Stromal cell of bone marrow (primary cell): ENCODE data around the gene TRDMT1.

Experiments used
- DNase-seq: peaks from one replicate; pipeline ENCODE4 v3.0.0-alpha.2; 2012; ENCODE audit warnings: low read depth

The TRDMT1 gene

DNA sequence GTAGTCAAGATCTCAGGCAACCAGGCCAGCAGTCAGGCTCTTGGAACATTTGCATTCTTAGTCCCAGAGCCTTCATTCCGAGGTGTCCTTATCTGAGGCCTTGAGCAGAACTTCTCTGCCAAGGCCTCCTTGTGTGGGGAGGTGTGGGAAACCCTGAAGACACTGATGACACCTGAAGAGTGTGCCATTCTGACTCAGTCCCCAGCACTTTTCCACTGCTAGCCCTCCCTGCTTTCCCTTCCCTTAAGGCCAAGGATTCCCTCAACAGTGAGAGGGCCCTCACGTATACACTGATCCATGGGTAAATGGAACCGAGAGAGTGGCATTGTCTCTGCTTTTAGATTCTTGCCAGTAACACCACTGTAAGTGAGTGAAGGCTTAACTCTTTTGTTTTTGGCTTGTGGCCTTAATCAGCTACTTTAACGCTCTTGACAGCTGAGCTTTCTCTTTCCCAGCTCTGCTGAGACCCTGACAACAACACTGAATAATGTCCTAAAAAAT, 30.3 kb downstream of the TRDMT1 start:
- no peak for DNase-seq

DNA sequence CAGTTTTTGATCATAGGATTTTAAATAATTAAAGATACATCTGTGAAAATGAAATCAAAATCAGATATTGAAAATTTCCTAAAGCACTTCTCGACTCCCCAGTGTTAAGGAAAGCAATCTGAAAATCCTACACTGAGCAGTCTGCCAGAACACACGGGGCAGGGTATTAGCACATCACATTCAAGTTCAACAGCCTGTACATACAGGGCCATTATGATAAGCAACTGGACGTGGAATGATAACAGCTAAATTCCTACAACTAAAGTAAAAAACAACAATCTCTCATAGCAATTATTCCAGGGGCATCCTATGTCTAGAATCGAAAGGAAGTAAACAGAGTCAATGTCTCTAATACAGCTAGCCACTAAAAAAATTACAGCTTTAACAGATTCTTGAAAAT, 31.7 kb downstream of the TRDMT1 start:
- no peak for DNase-seq

DNA sequence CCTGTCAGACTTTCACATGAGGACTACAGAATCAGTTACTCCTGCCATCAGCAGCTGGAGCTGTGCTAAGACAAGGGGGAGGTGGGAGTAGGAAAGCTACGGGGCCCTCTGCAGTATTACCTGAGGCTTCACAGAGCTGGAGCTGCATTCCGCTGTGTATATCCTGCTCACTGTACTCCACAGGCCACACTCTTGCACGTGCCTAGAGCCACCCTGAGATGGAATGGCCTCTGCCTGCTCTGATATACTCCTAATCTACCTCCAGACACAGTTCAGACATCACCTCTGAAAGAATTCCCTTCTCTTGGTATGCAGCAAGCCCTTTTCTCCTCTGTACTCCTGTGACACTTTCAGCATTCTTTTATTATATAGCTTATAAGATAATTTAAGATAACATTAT, 34.8 kb downstream of the TRDMT1 start:
- DNase-seq = no peak

DNA sequence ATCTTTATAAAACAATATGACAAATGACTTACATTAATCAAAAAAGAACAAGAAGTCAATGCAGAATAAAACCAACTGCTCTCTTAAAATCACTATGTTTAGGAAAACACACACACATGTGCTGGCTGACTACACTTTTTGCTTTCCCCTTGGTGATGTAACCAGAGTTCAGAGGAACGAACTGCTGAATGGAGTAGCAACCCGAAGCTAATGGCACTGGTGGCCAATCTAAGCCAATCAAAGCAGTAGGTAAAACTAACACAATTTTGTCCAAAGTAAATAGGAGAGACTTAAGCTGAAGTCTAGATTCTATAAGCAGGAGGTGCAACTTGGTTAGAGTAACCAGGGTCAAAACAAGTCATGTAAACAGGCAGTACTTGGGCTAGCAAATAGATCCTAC, 38.6 kb downstream of the TRDMT1 start:
- DNase-seq = no peak

DNA sequence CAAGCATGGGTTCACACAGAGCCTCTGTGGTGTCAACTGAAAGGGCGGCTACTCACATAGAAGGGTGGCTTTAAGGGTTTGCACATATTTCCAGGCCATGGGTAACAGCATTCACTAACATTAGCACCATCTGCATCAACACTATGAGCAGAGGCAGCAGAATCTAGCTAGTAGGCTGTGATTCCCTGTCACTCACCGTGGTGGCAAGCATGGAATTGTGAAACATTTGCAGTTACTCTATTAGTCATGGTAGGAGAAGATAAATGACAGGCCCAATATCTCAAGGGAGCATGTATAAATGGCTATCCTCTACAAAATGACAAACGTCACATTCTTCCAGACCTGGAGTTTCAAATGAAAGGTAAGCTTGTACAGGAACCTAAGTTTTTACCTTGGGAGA, 39.7 kb downstream of the TRDMT1 start:
- DNase-seq = no peak

DNA sequence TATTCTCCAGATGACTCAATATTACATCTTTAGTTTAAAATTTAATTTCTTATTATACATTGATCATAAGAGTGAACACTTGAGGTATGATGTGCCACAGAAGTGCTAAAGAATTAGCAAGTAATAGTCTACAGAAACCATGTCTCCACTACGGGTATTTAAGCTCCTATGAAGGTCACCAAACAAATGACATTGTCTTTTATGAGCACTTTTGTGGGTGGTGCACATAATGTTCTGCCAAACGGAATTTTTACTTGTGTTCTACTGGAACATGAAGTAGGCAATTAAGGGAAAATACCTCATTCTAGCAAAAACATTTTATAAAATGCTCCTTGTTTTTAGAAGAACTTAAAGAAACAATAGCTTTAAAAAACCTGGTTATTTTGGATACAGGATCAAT, 44.4 kb downstream of the TRDMT1 start:
- DNase-seq = no peak

DNA sequence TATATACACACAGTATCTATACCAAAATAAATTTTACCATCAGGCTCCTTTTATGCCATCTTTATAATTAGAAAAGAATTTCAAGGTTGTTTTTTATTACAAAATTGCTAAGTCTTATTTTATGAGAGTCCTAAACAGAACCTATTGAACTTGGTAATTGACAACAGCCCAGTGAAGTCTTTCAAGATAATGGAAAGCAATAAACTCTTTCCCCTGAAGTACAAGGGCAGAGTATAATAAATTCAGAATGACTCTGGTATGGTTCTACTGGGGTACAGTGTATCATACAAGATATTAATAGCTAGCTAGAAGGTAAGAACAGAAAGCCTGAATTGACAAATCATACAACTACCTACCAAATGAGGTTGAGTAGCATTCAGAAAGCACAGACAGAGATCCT, 45.6 kb downstream of the TRDMT1 start:
- no peak for DNase-seq

DNA sequence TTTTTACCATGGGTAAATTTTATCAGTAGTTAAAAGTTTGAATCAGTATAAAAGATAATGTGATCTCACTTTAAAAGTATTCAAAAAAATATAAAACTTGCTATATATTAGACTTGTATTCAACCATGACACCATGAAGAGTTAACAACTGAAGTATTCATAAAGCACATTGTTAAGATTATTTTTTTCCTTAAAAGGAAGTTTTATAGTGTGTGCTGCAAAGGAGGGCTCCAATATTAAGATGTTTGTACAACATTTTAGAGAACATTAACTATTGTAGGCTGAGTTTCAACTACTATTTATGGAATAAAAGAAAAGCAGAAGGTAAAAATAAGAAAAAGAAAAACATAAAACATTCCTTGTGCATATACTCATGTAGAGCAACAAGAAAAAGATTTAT, 47.4 kb downstream of the TRDMT1 start:
- no peak for DNase-seq

DNA sequence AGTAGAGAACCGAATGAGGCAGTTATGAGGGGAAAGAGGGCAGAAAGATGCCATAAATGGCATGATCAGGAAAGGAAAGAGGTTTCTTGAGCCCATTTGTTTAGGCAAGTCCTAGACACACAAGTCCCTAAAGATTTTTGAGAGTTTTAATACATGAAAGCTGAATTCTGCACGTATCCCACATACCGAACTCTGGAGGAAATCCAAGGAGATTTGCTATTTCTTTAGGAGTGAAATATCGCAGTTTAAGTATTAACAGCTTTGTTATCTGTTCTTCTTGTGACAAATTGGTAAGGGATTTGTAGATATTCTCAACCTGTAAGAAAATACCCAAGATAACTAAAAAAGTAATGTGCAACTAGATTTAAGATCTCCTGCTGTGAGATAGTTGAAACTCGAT, 48.2 kb downstream of the TRDMT1 start:
- DNase-seq = no peak

DNA sequence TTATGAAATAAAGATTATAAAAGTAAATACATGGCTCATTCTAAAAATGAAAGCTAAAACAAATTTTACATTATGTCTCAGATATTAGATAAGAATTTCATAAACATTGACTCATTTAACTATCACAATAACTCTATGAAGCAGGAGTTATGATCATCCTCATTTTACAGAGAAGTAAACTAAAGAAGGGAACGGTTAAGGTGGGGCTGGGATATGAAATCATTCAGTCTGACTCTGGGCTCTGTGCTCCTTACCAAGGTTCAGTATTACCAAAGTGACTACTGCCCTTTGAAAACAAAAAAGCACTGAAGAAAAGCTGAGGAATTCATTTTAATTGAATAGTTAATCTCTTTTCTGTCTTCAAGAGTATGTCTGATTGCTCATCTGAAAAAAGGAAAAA, 49.8 kb downstream of the TRDMT1 start:
- no peak for DNase-seq

DNA sequence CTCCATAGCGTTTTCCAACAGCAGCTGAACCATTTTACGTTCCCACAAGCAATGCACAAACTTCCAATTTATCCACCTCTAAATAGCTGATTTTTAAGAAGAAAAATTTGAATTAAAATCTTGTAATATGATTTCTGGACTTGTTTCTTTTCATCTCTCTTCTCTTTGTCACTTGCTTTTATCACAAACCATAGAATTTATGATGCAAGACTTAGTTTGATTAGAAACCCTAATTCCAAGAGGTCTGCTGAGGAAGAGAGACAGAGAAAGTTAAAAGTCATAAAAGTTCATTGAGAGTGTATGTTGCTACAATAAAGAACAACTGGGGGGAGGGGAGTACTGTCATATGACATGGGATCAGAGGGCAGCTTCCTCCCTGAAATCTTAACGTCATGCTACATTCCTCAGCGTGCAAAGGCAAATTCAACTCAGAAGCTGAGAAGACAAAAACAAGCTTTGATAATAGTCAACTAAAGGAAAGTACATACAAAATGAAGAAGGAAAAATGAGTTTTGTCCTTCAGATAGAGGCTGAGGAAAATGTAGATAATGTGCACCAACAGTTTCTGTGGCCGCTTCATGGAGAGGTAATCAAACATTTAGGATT, 53.5 kb downstream of the TRDMT1 start:
- DNase-seq = no peak

DNA sequence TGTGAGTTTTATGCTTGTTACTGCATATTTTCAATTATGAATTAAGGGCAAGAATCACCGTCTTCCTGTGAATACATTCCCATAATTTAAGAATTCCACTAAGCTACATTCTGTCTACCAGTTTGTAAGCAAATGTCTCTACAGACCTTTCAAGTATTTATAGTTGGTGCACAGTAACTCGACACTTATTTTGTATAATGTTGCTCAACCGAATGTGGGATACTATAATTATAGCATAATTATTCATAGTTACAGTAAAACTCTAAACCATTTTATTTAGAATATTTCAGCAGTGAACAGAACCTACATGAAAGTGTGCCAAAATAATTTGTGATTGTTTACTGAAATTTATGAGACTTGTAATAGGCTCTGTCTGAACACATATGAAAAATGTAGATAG, 54.6 kb downstream of the TRDMT1 start:
- no peak for DNase-seq

DNA sequence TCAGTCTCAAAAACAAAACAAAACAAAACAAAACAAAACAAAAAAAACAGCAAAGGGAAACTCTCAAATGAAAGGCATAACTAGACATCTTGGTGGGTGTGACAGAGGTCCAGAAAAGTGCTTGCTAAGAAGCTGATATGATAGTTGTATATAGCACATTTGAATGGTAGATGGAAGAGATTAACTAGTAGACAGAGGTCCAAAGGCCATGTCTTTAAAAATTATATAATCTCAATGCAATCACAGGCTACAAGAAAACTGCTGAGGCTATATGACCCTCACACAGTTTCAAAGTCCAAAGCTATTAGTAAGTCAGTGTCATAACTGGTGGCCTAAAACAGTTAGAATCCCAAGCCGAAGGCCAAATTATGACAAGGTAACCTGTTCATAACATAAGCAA, 56.2 kb downstream of the TRDMT1 start:
- DNase-seq = no peak

DNA sequence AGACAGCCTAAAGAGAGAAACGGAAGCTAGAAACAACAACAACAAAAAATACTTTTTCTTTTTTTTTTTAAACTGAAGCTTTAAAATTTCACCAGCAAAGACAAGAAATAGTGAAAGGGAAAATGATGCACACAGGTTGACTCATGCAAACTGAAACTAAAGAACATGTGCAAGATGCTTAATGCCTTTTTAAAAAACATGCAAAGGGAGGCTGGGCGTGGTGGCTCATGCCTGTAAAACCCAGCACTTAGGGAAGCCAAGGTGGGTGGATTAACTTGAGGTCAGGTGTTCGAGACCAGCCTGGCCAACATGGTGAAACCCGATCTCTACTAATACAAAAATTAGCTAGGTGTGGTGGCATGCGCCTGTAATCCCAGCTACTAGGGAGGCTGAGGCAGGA, 56.7 kb downstream of the TRDMT1 start:
- DNase-seq = no peak

DNA sequence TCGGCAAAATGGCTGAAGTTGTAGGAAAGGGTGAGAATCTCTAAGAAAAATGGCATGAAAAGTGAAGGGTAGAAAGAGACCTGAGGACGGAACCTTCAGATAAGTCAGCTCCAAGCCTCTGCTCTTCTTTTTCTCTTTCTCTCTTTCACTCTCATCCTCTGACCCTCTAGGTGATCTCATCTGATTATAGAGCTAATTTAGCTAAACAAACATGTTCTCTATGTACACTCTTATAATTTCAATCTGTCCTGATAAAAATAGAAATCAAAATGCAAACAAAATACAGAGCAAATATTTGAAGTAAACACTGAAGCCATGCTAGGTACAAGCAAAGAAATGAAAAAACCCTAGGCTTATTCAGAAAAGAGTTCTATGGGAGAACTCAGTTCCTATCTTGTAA, 57.4 kb downstream of the TRDMT1 start:
- DNase-seq = no peak

DNA sequence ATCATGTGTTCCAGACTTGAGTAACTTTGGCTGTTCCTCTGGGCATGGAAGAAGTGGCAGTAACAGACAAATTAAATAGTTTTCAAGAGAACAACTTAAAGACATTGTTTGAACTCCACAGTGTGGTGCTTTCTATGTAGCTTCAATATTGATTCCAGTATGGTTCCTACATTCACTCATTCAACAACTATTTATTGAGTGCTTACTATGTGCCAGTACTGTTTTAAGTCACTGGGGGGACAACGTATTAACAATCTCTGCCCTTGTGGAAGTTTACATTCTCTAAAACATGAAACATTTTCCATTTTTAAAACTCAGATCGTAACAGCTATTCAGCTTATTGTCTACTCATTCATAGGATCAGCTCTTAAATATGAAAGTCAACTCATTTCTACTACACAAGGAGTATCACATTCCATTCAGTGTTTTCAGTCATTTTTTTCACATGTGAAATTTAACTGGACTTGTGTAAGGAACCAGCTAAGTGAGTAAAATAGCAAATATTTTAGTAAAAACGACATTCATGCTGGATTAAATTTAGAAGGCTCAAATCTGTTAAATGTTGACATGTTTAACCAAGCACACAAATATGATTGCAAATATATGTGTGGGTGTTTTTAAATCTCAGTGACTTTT, 58.3 kb downstream of the TRDMT1 start:
- no peak for DNase-seq

DNA sequence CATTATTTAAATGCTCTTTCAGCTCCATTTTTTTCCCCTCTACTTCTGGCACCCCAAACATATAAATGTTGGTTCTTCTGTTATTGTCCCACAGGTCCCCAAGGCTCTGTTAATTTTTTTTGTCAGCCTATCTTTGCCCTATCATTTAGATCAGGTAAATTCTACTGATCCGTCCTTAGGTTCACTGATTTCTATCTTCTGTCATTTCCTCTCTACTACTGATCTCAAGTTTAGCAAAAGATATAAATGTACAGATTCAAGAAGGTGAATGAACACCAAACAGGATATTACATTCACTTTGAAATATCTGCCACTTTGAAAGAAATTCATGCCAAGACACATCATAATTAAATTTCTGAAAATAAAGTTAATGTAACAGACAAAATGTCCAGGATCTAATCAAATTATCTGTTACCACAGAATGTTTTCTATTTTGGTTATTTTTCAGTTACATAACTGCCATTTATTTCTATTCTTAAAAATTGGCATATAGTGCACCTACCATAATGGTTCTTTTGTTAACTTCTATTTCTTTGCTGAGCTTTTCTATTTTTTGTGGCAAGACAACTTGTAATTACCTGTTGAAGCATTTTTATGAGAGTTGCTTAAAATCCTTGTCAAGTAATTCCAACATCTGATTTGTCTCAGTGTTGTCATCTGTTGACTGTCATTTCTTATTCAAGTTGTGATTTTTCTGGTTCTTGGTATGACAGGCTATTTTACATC, 59.8 kb downstream of the TRDMT1 start:
- no peak for DNase-seq

DNA sequence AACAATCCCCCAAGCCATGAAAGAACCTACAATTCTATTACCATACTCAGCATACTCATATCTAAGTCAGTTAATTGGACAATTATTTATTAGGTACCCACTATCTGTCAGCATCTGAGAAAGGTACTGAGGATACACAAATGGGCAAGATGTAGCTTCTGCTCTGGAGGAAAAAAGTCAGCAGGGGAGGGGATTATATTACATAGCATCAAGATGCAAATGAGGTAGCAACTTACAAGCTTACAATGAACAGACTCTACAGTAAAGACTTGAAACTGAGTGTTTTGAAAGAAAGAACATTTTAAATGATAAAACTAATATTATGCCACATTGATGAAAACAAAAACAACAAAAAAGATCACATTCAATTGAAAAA, 61.1 kb downstream of the TRDMT1 start:
- DNase-seq = no peak

DNA sequence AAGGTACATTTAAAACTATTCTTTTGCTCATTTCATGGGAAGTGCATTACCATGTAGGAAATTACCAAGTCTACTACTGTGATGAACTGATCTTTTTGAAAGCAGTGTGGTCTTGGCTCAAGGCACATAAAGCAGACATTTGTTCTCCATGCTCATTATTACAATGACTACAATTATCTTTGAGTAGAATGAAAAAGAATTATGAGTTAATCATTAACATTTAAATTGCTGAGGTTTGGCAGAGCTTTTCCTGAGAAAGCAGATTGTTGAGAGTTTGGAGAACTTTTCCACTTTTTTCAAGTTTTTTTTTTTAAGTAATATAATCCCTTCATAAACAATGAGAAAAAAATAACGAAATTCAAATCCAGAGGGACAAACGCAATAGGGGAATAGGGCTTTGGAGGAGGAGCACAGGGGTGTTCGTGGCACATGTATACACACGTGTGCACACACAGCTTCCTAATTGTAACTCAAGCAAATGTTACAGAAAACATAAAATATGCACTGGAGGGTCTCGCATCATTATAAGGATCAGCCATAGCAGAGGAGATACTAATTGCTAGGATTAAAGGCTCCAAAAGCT, 62.9 kb downstream of the TRDMT1 start:
- no peak for DNase-seq

DNA sequence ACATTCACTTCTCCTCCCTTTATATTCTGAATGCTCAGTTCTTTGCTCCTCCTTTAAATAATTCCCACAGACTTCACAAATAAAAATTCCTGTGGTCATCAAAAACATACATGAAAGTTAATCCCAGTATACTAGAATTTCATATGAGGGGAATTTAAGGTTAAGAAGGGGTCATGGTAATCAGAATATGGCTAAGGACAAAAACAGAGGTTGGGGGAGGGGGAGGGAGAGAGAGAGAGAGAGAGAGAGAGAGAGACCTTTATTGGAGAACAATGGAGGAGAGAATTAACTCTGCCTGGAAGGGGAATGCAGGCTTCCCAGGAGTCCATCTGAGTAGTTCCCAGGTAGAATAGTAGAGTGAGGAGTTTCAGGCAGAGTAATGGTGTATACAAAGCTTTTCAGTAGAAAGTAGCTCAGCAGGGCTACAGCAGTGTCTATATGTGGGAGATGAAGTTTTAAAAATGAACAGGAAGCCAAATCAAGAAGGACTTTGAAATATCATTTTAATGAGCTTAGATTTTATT, 66.7 kb downstream of the TRDMT1 start:
- DNase-seq = no peak

DNA sequence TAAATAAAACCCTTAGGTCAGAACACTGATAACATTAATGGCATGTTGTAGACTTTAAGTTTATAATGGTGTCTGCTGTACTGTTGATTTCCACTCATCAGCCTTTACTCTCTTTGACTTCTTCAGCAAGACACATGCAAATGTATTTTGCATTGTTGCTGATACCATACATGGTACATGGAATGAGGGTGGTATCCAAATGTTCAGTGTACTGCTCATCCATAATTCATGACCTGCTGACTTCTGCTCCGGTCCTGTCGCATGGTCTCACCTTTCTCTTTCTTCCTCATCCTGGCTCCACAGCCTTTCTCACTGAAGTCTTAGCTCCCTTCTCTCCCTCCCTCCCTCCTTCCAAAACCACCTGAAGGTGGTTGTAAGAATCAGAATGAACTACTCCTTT, 67.2 kb downstream of the TRDMT1 start:
- DNase-seq = no peak

DNA sequence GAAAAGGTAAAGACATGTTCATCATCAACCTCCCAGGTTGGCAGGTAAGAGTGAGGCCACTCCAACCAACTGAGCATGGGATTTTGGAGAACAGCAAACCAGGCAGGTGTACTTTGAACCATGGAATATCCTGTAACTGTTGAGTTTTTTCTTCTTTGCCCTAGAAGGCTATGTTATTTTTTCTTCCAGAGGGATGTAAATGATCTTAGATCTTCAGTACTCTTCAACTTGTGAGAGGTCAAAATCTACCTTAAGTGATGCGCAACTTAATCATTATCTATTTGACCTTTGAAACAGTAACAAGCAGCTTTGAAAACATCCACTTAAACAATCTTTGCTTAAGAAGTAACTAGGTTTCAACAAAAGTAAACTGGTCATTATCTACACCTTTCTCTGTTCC, 71.7 kb downstream of the TRDMT1 start, which contains the start of gene CUBN:
CUBN (minus strand) TSS at position 71 of the 400 bp plus-strand sequence; CDS start at position 25, 46 bp downstream.
- no peak for DNase-seq

DNA sequence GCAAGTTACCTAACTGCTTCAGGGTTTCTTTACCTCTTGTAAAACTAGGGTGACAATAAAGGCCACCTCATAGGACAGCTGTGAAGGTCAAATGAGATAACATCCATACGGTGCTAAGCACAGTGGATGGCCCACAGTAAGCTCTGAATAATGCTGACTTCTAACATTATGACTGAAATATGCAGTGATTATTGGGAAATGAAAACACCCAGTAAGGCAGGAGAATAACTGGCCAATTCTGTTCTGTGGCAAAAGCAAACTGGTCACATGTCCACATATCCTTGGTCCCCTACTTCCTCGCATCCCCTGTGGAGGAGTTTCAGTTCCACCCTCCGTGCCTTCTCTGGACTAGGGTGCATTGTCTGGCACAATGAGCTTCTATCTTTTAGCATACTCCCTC, 73.2 kb downstream of the TRDMT1 start:
- no peak for DNase-seq
